LNCaP clone FGC (cell line): ENCODE results near the gene EPHA3.

Experiments
- DNase-seq: peaks from one replicate; pipeline ENCODE4 v3.0.0-alpha.2; 2011; ENCODE audit warnings: low read depth
- H3K4me3 ChIP-seq: 2 replicates; pipeline ENCODE4 v1.5.1; 2011; ENCODE audit warnings: mild to moderate bottlenecking, low read depth, low read length, control low read depth
- TF ChIP-seq, protein P1 (sequence below): IDR thresholded peaks from 2 replicates; pipeline ENCODE4 v1.5.1; 2012; ENCODE audit warnings: mild to moderate bottlenecking; ENCODE audit not compliant: control insufficient read depth, insufficient read depth; ENCODE audit errors: extremely low read depth

The EPHA3 gene

DNA sequence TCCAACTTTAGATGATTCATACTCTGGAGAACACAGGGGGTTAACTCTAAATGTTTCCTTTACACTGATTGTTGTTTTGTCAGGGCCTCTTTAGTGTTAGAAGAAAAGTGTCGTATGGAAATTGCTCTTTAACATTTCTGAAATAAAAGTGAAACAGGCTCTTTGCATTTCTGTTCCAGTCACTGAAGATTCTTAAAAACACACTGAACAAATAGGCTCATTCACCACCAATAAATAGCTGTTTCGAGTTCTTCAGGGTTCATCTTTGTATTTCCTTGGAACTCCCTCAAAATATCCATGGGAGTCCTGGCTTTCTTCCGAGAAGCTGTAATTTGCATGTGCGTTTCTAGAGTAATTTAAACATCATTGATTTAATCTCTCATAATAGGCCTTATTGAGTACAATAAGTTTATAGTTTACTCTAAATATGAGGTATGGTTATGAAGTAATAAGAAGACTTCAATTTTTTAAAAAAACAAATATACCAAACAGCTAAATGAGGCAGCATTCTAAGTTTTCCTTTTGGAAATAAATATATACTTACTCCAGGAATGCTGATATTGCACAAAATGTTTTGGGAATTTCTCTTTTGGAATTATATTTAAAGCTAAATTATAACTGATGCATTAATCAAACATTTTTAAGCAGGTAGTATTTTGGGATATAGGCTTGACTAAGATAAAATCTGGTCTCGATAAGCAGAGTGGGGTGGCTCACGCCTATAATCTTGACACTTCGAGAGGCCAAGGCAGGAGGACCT is 327.4 kb downstream of the EPHA3 start:
- DNase-seq, result no peak
- H3K4me3 ChIP-seq, result no peak overlapping the region
- TF ChIP-seq, protein P1, sequence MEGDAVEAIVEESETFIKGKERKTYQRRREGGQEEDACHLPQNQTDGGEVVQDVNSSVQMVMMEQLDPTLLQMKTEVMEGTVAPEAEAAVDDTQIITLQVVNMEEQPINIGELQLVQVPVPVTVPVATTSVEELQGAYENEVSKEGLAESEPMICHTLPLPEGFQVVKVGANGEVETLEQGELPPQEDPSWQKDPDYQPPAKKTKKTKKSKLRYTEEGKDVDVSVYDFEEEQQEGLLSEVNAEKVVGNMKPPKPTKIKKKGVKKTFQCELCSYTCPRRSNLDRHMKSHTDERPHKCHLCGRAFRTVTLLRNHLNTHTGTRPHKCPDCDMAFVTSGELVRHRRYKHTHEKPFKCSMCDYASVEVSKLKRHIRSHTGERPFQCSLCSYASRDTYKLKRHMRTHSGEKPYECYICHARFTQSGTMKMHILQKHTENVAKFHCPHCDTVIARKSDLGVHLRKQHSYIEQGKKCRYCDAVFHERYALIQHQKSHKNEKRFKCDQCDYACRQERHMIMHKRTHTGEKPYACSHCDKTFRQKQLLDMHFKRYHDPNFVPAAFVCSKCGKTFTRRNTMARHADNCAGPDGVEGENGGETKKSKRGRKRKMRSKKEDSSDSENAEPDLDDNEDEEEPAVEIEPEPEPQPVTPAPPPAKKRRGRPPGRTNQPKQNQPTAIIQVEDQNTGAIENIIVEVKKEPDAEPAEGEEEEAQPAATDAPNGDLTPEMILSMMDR, result no peak

DNA sequence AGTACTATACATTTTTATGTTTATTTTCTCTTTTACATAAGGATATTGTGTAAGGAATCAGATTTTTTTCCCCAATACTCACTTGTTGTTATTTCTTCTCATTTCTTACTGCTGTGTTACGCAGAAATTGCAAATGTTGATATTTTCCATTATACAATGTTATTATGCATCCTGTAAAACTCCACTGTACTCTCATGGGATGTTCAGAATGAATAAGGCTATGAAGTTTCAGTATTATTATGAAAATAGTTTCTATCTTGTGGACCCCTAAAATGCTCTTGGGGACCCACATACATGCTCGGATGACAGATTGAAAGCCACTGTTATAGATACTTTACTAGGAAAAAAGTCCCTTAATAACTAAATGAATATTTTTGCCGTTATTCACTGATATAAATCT is 329.4 kb downstream of the EPHA3 start:
- DNase-seq, result no peak
- TF ChIP-seq, protein P1, result no peak
- H3K4me3 ChIP-seq, result no peak overlapping the region

- TF ChIP-seq, protein P1, result no peak
- H3K4me3 ChIP-seq, result no peak overlapping the region
- DNase-seq, result no peak
These were observed 333.0 kb downstream of the EPHA3 start for GRCh38 chr3:89440386-89440785.

- TF ChIP-seq, protein P1, result no peak
- no peak for DNase-seq
- H3K4me3 ChIP-seq, result no peak overlapping the region
These were observed 333.7 kb downstream of the EPHA3 start for GRCh38 chr3:89441141-89441540.

DNA sequence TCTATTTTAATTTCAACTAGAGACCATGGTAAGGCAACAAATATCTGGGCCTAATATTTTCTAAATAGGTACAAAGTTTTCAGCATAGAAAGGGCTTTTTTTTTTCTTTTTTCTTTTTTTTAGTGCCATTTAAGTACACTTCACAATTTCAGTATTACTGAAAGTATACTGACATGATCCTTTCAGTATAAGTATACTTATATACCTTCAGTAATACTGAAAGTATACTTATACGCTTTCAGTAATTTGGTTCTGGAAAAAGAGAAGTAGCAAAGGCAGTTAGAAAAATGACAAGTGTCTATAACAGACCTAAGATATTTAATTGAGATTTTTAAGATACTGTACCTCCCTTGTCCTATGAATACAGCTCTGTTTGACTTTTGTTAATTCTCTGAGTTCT is 339.2 kb downstream of the EPHA3 start:
- TF ChIP-seq, protein P1, result no peak
- DNase-seq, result no peak
- no peak overlapping the region for H3K4me3 ChIP-seq

- no peak for DNase-seq
- TF ChIP-seq, protein P1, result no peak
- no peak overlapping the region for H3K4me3 ChIP-seq
These were observed 339.8 kb downstream of the EPHA3 start for GRCh38 chr3:89447243-89447642.

DNA sequence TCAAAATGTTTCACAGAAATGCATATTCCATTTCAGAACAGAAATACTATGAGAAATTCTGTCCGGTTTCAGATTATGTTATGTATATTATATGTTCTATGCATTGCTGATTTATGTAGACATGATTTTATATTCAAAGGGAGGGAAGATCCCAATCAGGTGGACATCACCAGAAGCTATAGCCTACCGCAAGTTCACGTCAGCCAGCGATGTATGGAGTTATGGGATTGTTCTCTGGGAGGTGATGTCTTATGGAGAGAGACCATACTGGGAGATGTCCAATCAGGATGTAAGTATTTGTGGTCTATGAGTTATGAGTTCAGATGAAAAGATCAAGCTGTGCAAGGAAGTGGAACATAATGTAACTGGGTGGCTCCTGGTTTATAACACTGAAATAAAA is 341.7 kb downstream of the EPHA3 start:
- H3K4me3 ChIP-seq, result no peak overlapping the region
- TF ChIP-seq, protein P1, result no peak
- DNase-seq, result no peak
